GM06990 (cell line): ENCODE data around the gene MMP20.

Experiments
- DNase-seq: peaks from one replicate; pipeline ENCODE4 v3.0.0-alpha.2; 2011; ENCODE audit not compliant: insufficient read length; ENCODE audit errors: extremely low read depth
- H3K27me3 ChIP-seq: replicated peaks from 2 replicates; pipeline ENCODE4 v1.6.0; 2011; ENCODE audit warnings: low read length; ENCODE audit not compliant: control insufficient read depth, insufficient read depth
- H3K36me3 ChIP-seq: 2 replicates; pipeline ENCODE4 v1.5.1; 2011; ENCODE audit warnings: low read length; ENCODE audit not compliant: control insufficient read depth, insufficient read depth
- H3K4me3 ChIP-seq: replicated peaks from 2 replicates; pipeline ENCODE4 v1.5.1; 2011; ENCODE audit warnings: low read depth, mild to moderate bottlenecking, control low read depth, low read length
- CTCF ChIP-seq: IDR thresholded peaks from 2 replicates; pipeline ENCODE4 v1.5.1; 2011; ENCODE audit warnings: low read length, control low read depth, mild to moderate bottlenecking, inconsistent platforms; ENCODE audit not compliant: insufficient read depth, poor library complexity, severe bottlenecking

Gene MMP20

GRCh38 chr11:102598272-102598671 is 26.9 kb downstream of the MMP20 start:
- no peak for TF ChIP-seq CTCF
- DNase-seq = no peak
- H3K4me3 ChIP-seq = no peak overlapping the region
- H3K36me3 ChIP-seq = no peaks in the 10 kb centered on the region
- H3K27me3 ChIP-seq = no peaks in the 10 kb centered on the region

GRCh38 chr11:102596578-102596977 is 28.6 kb downstream of the MMP20 start:
- DNase-seq = no peak
- Histone ChIP-seq H3K4me3 (no peak overlapping the region), H3K27me3 (no peaks in the 10 kb centered on the region), H3K36me3 (no peaks in the 10 kb centered on the region)
- no peak for TF ChIP-seq CTCF

GRCh38 chr11:102592634-102593581 is 32.2 kb downstream of the MMP20 start:
- peak; percentile 69 for TF ChIP-seq CTCF
- Histone ChIP-seq H3K27me3 (no peaks in the 10 kb centered on the region), H3K4me3 (no peak overlapping the region), H3K36me3 (no peaks in the 10 kb centered on the region)
- DNase-seq = no peak

- Histone ChIP-seq H3K36me3 (no peaks in the 10 kb centered on the region), H3K27me3 (no peaks in the 10 kb centered on the region), H3K4me3 (no peak overlapping the region)
- no peak for TF ChIP-seq CTCF
- no peak for DNase-seq
Observed at GRCh38 chr11:102592131-102592530, 33.0 kb downstream of the MMP20 start.

GRCh38 chr11:102591160-102591718 is 33.9 kb downstream of the MMP20 start:
- Histone ChIP-seq H3K4me3 (no peak overlapping the region), H3K27me3 (no peaks in the 10 kb centered on the region), H3K36me3 (no peaks in the 10 kb centered on the region)
- no peak for DNase-seq
- no peak for TF ChIP-seq CTCF
